HEK293 (cell line): ENCODE measurements around the gene CADM1.
A peak's percentile ranks its signal among the peaks of the same experiment; 100 is the strongest.

Experiments used
- CTCF ChIA-PET: fragments of 350-600 bp; formaldehyde crosslinking; extraction: SDS; loops from one replicate; lab custom pipeline; 2021; ENCODE audit warnings: antibody characterized with exemption; lab: Yijun Ruan, JAX
- POLR2A ChIA-PET: fragments of 300-600 bp; formaldehyde crosslinking; extraction: SDS; loops from one replicate; lab custom pipeline; 2020; ENCODE audit warnings: antibody characterized with exemption, inconsistent platforms; lab: Yijun Ruan, JAX
- H3K27ac ChIP-seq: fragments of 200-500 bp; sonication (Bioruptor generic); 2 replicates; pipeline ENCODE4 v1.5.1; 2014; ENCODE audit warnings: low read depth, low read length, control low read depth, inconsistent platforms; ENCODE audit errors: extremely low read depth
- H3K36me3 ChIP-seq, 2 experiments: fragments of 200-500 bp in 1 of 2; sonication (Bioruptor generic) in 1 of 2; 1 replicate in 1 of 2; 2 replicates in 1 of 2; pipeline ENCODE4 v1.5.1; 2014 to 2017; ENCODE audit warnings: inconsistent platforms in 2 of 2, low read length in 2 of 2; ENCODE audit not compliant: control insufficient read depth in 2 of 2, insufficient read depth in 1 of 2
- H3K4me1 ChIP-seq: fragments of 200-500 bp; sonication (Bioruptor generic); 2 replicates; pipeline ENCODE4 v1.5.1; 2014; ENCODE audit warnings: mild to moderate bottlenecking, low read length, inconsistent platforms; ENCODE audit not compliant: control insufficient read depth, insufficient read depth
- H3K4me3 ChIP-seq: 2 replicates; pipeline ENCODE4 v1.5.1; 2011; ENCODE audit warnings: low read depth, mild to moderate bottlenecking, control low read depth, low read length, moderate library complexity
- H3K9me3 ChIP-seq: fragments of 200-500 bp; sonication (Bioruptor generic); 2 replicates; pipeline ENCODE4 v1.5.1; 2014; ENCODE audit warnings: low read depth, low read length, inconsistent platforms; ENCODE audit not compliant: control insufficient read depth, insufficient read depth
- BCL11A ChIP-seq: fragments of 450-650 bp; formaldehyde crosslinking; IDR thresholded peaks from 2 replicates; pipeline ENCODE4 v1.5.1; 2016; ENCODE audit warnings: low read depth, missing biosample characterization, missing genetic modification characterization
- BCL11B ChIP-seq: fragments of 450-650 bp; formaldehyde crosslinking; IDR thresholded peaks from 2 replicates; pipeline ENCODE4 v1.5.1; 2016; ENCODE audit warnings: low read depth, missing biosample characterization, missing genetic modification characterization
- GLI2 ChIP-seq: fragments of 450-650 bp; formaldehyde crosslinking; IDR thresholded peaks from 2 replicates; pipeline ENCODE4; 2017; ENCODE audit warnings: missing biosample characterization, missing genetic modification characterization, low read depth, borderline replicate concordance
- GLI4 ChIP-seq: fragments of 450-650 bp; formaldehyde crosslinking; IDR thresholded peaks from 2 replicates; pipeline ENCODE4 v1.5.1; 2016; ENCODE audit warnings: missing biosample characterization, missing genetic modification characterization
- KLF10 ChIP-seq: fragments of 450-650 bp; IDR thresholded peaks from 2 replicates; pipeline ENCODE4 v1.5.1; 2018; ENCODE audit warnings: missing biosample characterization, mild to moderate bottlenecking, missing genetic modification characterization
- MYNN ChIP-seq: fragments of 450-650 bp; formaldehyde crosslinking; IDR thresholded peaks from 2 replicates; pipeline ENCODE4 v1.5.1; 2016; ENCODE audit warnings: missing biosample characterization, missing genetic modification characterization, borderline replicate concordance
- OSR2 ChIP-seq: fragments of 450-650 bp; formaldehyde crosslinking; IDR thresholded peaks from 2 replicates; pipeline ENCODE4 v1.5.1; 2016; ENCODE audit warnings: missing biosample characterization, missing genetic modification characterization
- ZEB2 ChIP-seq: fragments of 450-650 bp; formaldehyde crosslinking; IDR thresholded peaks from 2 replicates; pipeline ENCODE4 v1.5.1; 2016; ENCODE audit warnings: missing biosample characterization, missing genetic modification characterization
- ZNF248 ChIP-seq: fragments of 450-650 bp; formaldehyde crosslinking; IDR thresholded peaks from 2 replicates; pipeline ENCODE4 v1.5.1; 2017; ENCODE audit warnings: missing biosample characterization, missing genetic modification characterization
- ZNF394 ChIP-seq: fragments of 450-650 bp; formaldehyde crosslinking; IDR thresholded peaks from 2 replicates; pipeline ENCODE4 v1.5.1; 2016; ENCODE audit warnings: missing biosample characterization, missing genetic modification characterization, mild to moderate bottlenecking, moderate library complexity, borderline replicate concordance
- ZNF433 ChIP-seq: fragments of 450-650 bp; formaldehyde crosslinking; IDR thresholded peaks from 2 replicates; pipeline ENCODE4 v1.5.1; 2016; ENCODE audit warnings: missing biosample characterization, missing genetic modification characterization, low read depth
- ZNF501 ChIP-seq: fragments of 450-650 bp; formaldehyde crosslinking; IDR thresholded peaks from 2 replicates; pipeline ENCODE4 v1.5.1; 2016; ENCODE audit warnings: missing biosample characterization, missing genetic modification characterization
- ZNF510 ChIP-seq: fragments of 450-650 bp; formaldehyde crosslinking; IDR thresholded peaks from 2 replicates; pipeline ENCODE4 v1.5.1; 2018; ENCODE audit warnings: mild to moderate bottlenecking, missing genetic modification characterization, missing biosample characterization; ENCODE audit not compliant: insufficient replicate concordance
- ZNF560 ChIP-seq: fragments of 450-650 bp; formaldehyde crosslinking; IDR thresholded peaks from 2 replicates; pipeline ENCODE4 v1.5.1; 2017; ENCODE audit warnings: missing biosample characterization, missing genetic modification characterization, borderline replicate concordance
- ZNF837 ChIP-seq: fragments of 450-650 bp; formaldehyde crosslinking; IDR thresholded peaks from 2 replicates; pipeline ENCODE4 v1.5.1; 2016; ENCODE audit warnings: missing biosample characterization, missing genetic modification characterization
- ZSCAN16 ChIP-seq: fragments of 450-650 bp; formaldehyde crosslinking; IDR thresholded peaks from 2 replicates; pipeline ENCODE4 v1.5.1; 2016; ENCODE audit warnings: missing biosample characterization, missing genetic modification characterization
- ZXDB ChIP-seq: fragments of 450-650 bp; formaldehyde crosslinking; IDR thresholded peaks from 2 replicates; pipeline ENCODE4 v1.5.1; 2016; ENCODE audit warnings: missing biosample characterization, missing genetic modification characterization
- TF ChIP-seq, protein P1 (sequence below): fragments of 450-650 bp; formaldehyde crosslinking; IDR thresholded peaks from 2 replicates; pipeline ENCODE4 v1.5.1; 2016; ENCODE audit warnings: missing biosample characterization, missing genetic modification characterization
- TF ChIP-seq, protein P2 (sequence below): fragments of 450-650 bp; formaldehyde crosslinking; IDR thresholded peaks from 2 replicates; pipeline ENCODE4 v1.5.1; 2016; ENCODE audit warnings: missing biosample characterization, missing genetic modification characterization

CADM1 gene

DNA sequence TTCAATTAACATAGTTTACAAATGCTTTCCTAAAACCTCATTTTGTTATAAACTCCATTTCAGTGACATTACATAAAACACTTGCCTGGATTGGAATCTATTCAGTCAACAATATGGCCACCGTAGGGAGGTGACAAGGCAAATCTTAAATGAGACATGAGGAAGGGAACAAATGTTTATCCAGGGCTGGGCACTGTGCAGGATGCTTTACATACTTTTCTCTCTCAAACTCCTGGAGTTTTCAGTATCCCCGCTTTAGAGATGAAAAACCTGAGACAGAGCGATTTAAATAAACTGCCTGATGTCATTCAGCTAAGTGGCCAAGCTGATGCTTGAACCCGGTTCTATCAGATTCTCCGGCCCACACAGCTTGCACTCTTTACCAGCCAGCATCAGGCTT, 259.9 kb downstream of the CADM1 start:
- H3K4me1 ChIP-seq = 0 out of 2 replicates have a peak, but pooled peaks cover 2% of the 10 kb centered on the region
- no peaks in the 10 kb centered on the region for H3K9me3 ChIP-seq
- ChIA-PET POLR2A (no interaction called here), CTCF (no interaction called here)
- no peak overlapping the region for H3K4me3 ChIP-seq
- no peak overlapping the region for H3K27ac ChIP-seq
- peaks cover 0 to 5% of the 10 kb centered on the region in 2 experiments; a peak in 1 of 3 replicates for H3K36me3 ChIP-seq
- TF ChIP-seq ZSCAN16 (no peak), ZNF837 (tag by site-specific recombination) (no peak)

DNA sequence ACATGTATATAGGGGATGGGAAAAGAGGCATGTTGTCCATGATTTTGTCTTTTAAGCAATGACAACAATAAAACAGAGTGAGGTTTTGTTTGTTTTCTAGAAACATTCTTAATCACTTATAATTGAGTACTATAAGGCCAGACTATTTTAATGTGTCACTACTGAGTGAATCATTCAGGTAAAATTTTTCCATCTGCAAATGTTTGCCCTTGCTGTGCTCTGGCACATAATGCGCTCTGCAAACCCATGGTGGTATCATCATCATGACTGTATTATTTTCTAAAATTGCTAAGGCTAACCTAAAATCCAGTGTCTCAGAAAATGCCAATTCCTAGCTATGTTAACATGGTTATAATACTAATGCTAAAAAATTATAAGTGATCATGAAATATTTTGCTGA, 261.2 kb downstream of the CADM1 start:
- ChIA-PET CTCF (no interaction called here), POLR2A (no interaction called here)

DNA sequence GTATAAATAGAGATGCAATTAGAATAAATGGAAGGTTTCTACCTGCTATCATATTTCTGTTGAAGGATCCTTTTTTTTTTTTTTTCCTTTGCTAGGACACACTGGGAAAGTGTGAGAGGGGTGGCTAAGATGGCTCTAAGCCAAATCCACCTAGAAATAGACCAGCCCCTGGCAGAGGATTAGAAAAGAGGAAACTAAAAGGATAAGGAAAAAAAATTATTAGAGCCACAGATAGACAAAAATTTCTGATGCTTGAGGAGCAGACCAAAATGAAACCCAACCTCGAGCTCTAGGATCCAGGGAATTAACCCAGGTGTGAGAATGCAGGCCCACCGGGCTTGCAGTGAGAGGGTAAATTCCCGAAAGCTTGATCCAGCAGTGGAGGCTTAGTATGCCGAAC, 262.3 kb downstream of the CADM1 start:
- TF ChIP-seq BCL11B (tag by site-specific recombination) (no peak), ZNF510 (tag by site-specific recombination) (peak; percentile 95)
- CTCF ChIA-PET = interaction anchor here (0.6 to 1.3 kb wide), 2 partner anchors 26 to 84 kb away, joined by 3 to 4 read pairs; no protein-coding TSS in a partner anchor
- Histone ChIP-seq H3K4me3 (no peak overlapping the region), H3K36me3 (peaks cover 0 to 24% of the 10 kb centered on the region in 2 experiments; a peak in 1 of 3 replicates), H3K4me1 (peaks cover 2% of the 10 kb centered on the region; the same call in 1 of the 2 replicates), H3K9me3 (no peaks in the 10 kb centered on the region), H3K27ac (no peak overlapping the region)
- POLR2A ChIA-PET = interaction anchor here (0.7 kb wide), 1 partner anchor 50 kb away, joined by 6 read pairs; no protein-coding TSS in a partner anchor

More for the DNA sequence above, 261.2 kb downstream of the CADM1 start:
- TF ChIP-seq MYNN (tag by site-specific recombination) = no peak
- TF ChIP-seq ZXDB (tag by site-specific recombination) = no peak
- no peak for TF ChIP-seq ZNF501
- no peak for TF ChIP-seq GLI4 (tag by site-specific recombination)
- no peak for TF ChIP-seq BCL11A (tag by site-specific recombination)
- TF ChIP-seq, protein P1, sequence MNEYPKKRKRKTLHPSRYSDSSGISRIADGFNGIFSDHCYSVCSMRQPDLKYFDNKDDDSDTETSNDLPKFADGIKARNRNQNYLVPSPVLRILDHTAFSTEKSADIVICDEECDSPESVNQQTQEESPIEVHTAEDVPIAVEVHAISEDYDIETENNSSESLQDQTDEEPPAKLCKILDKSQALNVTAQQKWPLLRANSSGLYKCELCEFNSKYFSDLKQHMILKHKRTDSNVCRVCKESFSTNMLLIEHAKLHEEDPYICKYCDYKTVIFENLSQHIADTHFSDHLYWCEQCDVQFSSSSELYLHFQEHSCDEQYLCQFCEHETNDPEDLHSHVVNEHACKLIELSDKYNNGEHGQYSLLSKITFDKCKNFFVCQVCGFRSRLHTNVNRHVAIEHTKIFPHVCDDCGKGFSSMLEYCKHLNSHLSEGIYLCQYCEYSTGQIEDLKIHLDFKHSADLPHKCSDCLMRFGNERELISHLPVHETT (tag by site-specific recombination) = no peak
- TF ChIP-seq, protein P2, sequence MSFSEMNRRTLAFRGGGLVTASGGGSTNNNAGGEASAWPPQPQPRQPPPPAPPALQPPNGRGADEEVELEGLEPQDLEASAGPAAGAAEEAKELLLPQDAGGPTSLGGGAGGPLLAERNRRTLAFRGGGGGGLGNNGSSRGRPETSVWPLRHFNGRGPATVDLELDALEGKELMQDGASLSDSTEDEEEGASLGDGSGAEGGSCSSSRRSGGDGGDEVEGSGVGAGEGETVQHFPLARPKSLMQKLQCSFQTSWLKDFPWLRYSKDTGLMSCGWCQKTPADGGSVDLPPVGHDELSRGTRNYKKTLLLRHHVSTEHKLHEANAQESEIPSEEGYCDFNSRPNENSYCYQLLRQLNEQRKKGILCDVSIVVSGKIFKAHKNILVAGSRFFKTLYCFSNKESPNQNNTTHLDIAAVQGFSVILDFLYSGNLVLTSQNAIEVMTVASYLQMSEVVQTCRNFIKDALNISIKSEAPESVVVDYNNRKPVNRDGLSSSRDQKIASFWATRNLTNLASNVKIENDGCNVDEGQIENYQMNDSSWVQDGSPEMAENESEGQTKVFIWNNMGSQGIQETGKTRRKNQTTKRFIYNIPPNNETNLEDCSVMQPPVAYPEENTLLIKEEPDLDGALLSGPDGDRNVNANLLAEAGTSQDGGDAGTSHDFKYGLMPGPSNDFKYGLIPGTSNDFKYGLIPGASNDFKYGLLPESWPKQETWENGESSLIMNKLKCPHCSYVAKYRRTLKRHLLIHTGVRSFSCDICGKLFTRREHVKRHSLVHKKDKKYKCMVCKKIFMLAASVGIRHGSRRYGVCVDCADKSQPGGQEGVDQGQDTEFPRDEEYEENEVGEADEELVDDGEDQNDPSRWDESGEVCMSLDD = no peak
- no peak for TF ChIP-seq OSR2 (tag by site-specific recombination)
- no peak for TF ChIP-seq ZNF248
- TF ChIP-seq GLI2 (tag by site-specific recombination) = no peak
- TF ChIP-seq KLF10 (tag by site-specific recombination) = no peak
- TF ChIP-seq ZEB2 (tag by site-specific recombination) = no peak
- TF ChIP-seq ZNF394 (tag by site-specific recombination) = no peak
- no peak for TF ChIP-seq ZNF560 (tag by site-specific recombination)
- TF ChIP-seq ZNF433 (tag by site-specific recombination) = no peak
- Histone ChIP-seq H3K27ac (no peak overlapping the region), H3K36me3 (peaks cover 0 to 13% of the 10 kb centered on the region in 2 experiments; a peak in 1 of 3 replicates), H3K4me1 (peaks cover 2% of the 10 kb centered on the region; the same call in 1 of the 2 replicates), H3K4me3 (no peak overlapping the region), H3K9me3 (no peaks in the 10 kb centered on the region)
